H7 (cell line): ENCODE results near the gene MIER2. TPM values are rescaled to one million over a fixed set of nuclear protein-coding genes. Genes with fewer than 3 reads are reported as not detected.

Experiments
- DNase-seq: peaks from one replicate; pipeline ENCODE4 v3.0.0; 2012
- H3K27me3 ChIP-seq: 2 replicates; pipeline ENCODE4 v1.6.0; 2011; ENCODE audit warnings: mild to moderate bottlenecking, low read length; ENCODE audit not compliant: control insufficient read depth, insufficient read depth
- H3K36me3 ChIP-seq: replicated peaks from 2 replicates; pipeline ENCODE4 v1.5.1; 2011; ENCODE audit warnings: low read length; ENCODE audit not compliant: control insufficient read depth, insufficient read depth
- H3K4me3 ChIP-seq: 2 replicates; pipeline ENCODE4 v1.5.1; 2011; ENCODE audit warnings: low read depth, mild to moderate bottlenecking, control low read depth, low read length, moderate library complexity; ENCODE audit not compliant: insufficient read depth
- total RNA-seq: library from RNA; depleted of rRNA; stranded (reverse); fragments of >200 nt; shearing (Covaris generic); gene quantifications from 2 replicates; pipeline ENCODE4 v1.2.3, GENCODE V29; 2014

Gene MIER2
- total RNA-seq, 1 experiment from 2014 or later: 43.4 TPM

DNA sequence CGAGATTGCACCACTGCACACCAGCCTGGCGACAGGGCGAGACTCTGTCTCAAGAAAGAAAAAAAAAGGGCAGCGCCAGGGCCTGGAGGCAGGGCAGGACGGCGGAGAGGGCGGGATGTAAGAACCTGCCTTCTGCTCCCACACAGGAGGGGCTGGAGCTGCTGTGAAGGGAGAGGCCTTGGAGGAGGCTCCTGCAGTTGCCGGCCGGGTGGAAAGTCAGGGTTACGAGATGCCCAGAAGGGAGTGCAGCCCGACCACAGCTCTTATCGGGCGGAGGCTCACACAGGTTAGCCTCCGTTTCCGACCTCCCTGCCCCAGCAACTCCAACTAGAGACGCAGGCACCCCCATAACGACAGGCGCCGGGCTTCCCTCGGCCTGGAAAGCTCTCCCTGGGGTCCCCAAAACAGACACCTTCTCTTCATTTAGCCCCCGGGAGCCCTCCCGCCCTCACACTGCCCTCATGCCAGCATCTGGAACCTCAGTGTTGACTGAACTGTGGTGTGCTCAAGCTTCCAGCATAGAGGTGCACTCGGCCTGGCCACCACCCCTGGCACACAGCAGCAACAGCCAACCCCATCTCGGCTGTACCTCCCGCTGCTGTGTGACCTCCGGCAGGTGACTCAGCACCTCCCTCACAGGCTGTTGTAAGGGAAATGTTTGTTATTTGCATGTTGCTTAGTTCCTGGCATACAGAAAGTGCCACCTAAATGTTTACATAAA lies 54.8 kb downstream of the MIER2 start:
- peak overlapping the region; percentile 72; the same call in 1 of the 2 replicates for H3K4me3 ChIP-seq
- peaks cover 12% of the 10 kb centered on the region for H3K27me3 ChIP-seq
- peak; percentile 88 for DNase-seq
- peaks cover 2% of the 10 kb centered on the region; the same call in 1 of the 2 replicates for H3K36me3 ChIP-seq

GRCh38 chr19:288911-289310 lies 55.7 kb downstream of the MIER2 start:
- peaks cover 5% of the 10 kb centered on the region for H3K27me3 ChIP-seq

DNA sequence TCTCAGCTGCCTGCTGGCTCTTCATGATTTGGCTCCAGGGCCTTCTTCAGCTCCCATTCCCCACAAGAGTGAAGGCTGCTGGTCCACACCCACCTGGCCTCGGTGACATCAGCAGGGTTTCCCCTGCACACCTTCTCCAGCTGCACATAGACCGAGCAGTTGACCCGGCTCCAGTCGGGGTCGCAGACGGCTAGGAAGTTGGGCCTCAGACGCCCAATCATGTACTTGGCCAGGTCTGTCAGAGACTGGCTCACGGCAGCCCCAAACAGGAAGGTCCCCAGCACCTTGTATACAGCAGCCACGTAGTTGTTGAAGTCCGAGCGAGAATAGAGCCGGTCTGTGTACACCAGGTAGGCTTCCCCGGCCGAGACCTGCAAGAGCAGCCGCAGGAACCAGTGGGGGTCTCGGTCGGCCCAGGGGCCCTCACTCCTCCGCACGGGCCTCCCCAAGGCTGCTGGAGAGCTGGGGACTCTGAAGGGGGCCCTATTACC lies 57.2 kb downstream of the MIER2 start:
- peak; percentile 38 for DNase-seq
- peaks cover 5% of the 10 kb centered on the region for H3K36me3 ChIP-seq
- no peaks in the 10 kb centered on the region for H3K27me3 ChIP-seq
- no peak overlapping the region for H3K4me3 ChIP-seq

More at GRCh38 chr19:288911-289310, 55.7 kb downstream of the MIER2 start:
- H3K4me3 ChIP-seq: no peak overlapping the region
- peaks cover 2% of the 10 kb centered on the region; the same call in 1 of the 2 replicates for H3K36me3 ChIP-seq
- peak; percentile 51 for DNase-seq

GRCh38 chr19:283395-283794 lies 61.2 kb downstream of the MIER2 start:
- Histone ChIP-seq H3K27me3 (no peaks in the 10 kb centered on the region), H3K4me3 (no peak overlapping the region), H3K36me3 (peaks cover 9% of the 10 kb centered on the region)
- peak; percentile 36 for DNase-seq

DNA sequence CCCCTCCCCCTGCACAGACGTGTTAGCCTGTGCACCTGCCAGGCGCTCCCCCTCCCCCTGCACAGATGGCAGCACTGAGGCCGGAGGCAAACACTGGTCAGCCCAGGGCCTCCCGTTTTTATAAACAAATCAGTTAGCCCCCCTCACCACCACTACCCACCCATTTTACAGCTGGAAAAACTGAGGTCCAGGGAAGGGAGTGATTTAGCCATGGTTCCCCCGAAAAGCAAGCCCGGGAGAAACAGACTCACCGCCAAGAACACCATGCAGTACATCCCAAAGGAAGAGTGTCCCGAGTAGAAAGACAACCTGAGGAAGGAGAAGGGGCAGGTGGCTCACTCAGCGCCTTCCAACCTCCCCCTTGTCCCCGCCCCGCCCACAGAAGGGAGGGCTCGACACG lies 62.1 kb downstream of the MIER2 start:
- no peaks in the 10 kb centered on the region for H3K27me3 ChIP-seq
- peak; percentile 38 for DNase-seq
- H3K36me3 ChIP-seq: peaks cover 9% of the 10 kb centered on the region
- H3K4me3 ChIP-seq: no peak overlapping the region

GRCh38 chr19:281992-282391 lies 62.6 kb downstream of the MIER2 start:
- peak; percentile 60 for DNase-seq
- Histone ChIP-seq H3K36me3 (peaks cover 9% of the 10 kb centered on the region), H3K4me3 (no peak overlapping the region), H3K27me3 (no peaks in the 10 kb centered on the region)

DNA sequence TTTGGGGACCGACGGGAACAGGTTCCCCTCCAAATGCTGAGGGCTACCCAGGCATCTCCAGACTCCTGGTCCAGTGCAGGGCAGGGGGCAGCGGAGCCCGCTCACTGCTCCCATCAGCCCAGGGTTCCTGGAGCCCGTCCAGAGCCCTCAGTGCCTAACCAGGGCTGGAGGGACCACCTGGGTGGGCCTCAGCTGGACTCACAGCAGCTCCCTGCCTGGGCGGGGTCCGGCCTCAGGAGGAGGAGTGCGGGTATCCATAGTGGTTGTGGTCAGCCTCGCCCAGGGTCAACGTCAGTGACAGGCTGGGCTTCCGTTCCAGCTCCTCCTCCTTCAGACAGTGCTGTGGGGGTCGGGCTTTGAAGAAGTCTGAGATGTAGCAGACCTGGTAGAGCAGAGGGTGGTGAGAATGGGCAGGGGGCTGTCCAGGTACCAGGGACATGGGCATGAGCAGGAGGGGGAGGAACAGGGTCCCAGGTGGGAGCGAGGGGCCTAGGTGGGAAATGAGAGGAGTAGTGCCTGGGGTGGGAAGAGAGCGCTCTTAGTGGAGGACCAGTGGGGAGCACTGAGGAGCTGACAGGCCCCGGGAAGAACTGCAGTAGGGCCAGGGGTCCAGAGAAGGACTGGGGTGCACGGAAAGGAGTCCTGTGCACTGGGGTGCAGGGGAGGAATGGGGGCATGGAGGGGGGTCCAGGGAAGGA lies 63.3 kb downstream of the MIER2 start:
- H3K4me3 ChIP-seq: no peak overlapping the region
- peak; percentile 46 for DNase-seq

GRCh38 chr19:280541-281009 lies 64.0 kb downstream of the MIER2 start:
- Histone ChIP-seq H3K36me3 (peaks cover 7% of the 10 kb centered on the region), H3K27me3 (no peaks in the 10 kb centered on the region), H3K4me3 (no peak overlapping the region)
- DNase-seq: peak; percentile 63

More for the DNA sequence above, 63.3 kb downstream of the MIER2 start:
- Histone ChIP-seq H3K36me3 (peaks cover 7% of the 10 kb centered on the region), H3K27me3 (no peaks in the 10 kb centered on the region)

GRCh38 chr19:279656-280055 lies 64.9 kb downstream of the MIER2 start:
- DNase-seq: peak; percentile 23
- H3K4me3 ChIP-seq: no peak overlapping the region
- no peaks in the 10 kb centered on the region for H3K27me3 ChIP-seq
- peaks cover 7% of the 10 kb centered on the region for H3K36me3 ChIP-seq

DNA sequence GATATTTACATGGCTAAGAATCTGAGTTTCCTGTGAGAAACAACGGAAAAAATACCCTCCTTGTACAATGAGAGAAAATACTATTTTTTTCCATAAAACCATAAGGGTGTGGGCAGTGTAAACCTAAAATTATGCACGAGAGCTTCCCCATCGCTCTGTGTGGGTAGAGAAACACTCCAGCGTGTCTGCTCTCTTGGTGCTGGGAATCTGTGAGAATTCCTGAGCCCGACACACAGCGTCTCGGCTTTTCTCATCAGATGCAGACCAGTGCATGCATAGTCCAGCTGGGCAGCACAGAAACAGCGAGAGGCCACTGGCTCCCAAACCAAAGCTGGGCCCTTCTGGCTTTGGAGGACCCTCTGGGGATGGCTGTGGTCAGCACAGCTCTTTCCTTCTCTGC lies 65.4 kb downstream of the MIER2 start:
- no peak for DNase-seq
- H3K36me3 ChIP-seq: peaks cover 7% of the 10 kb centered on the region
- no peaks in the 10 kb centered on the region for H3K27me3 ChIP-seq
- no peak overlapping the region for H3K4me3 ChIP-seq

GRCh38 chr19:277581-278165 lies 66.9 kb downstream of the MIER2 start:
- Histone ChIP-seq H3K27me3 (no peaks in the 10 kb centered on the region), H3K36me3 (peaks cover 6% of the 10 kb centered on the region), H3K4me3 (no peak overlapping the region)
- DNase-seq: peak; percentile 90

GRCh38 chr19:277131-277530 lies 67.5 kb downstream of the MIER2 start:
- Histone ChIP-seq H3K36me3 (peaks cover 4% of the 10 kb centered on the region), H3K27me3 (no peaks in the 10 kb centered on the region), H3K4me3 (no peak overlapping the region)
- DNase-seq: peak; percentile 55

- Histone ChIP-seq H3K4me3 (no peak overlapping the region), H3K27me3 (no peaks in the 10 kb centered on the region), H3K36me3 (peaks cover 4% of the 10 kb centered on the region)
- DNase-seq: no peak
Measured at GRCh38 chr19:275958-276646, 68.5 kb downstream of the MIER2 start.

GRCh38 chr19:275000-275399 lies 69.6 kb downstream of the MIER2 start:
- no peak for DNase-seq
- Histone ChIP-seq H3K4me3 (no peak overlapping the region), H3K27me3 (no peaks in the 10 kb centered on the region)

More at GRCh38 chr19:275000-275399, 69.6 kb downstream of the MIER2 start:
- H3K36me3 ChIP-seq: peaks cover 4% of the 10 kb centered on the region
